Left lung (tissue), 10 donors: ENCODE data around the gene CKM. TPM values are rescaled to one million over a fixed set of nuclear protein-coding genes. Genes with fewer than 3 reads are reported as not detected.

ENCODE experiments used
- ATAC-seq: fragments of 200-7000 bp; cut with Tn5 transposase; one replicate; pipeline ENCODE4 v1.9.1; 2020; ENCODE audit warnings: moderate library complexity
- DNase-seq, 4 donors: peaks; one replicate each; pipeline ENCODE4 v3.0.0-alpha.2; 2013 to 2020
- H3K27ac ChIP-seq, 2 donors: fragments of 200-600 bp; sonication (generic) in 1 of 2; one replicate each; pipeline versions ENCODE4 v1.5.0 to v1.8.0; 2020 to 2021
- H3K27me3 ChIP-seq, 2 donors: fragments of 200-600 bp; sonication (generic) in 1 of 2; one replicate each; pipeline versions ENCODE4 v1.5.0 to v1.8.0; 2020 to 2021
- H3K36me3 ChIP-seq, 2 donors: fragments of 200-600 bp; sonication (generic) in 1 of 2; one replicate each; pipeline versions ENCODE4 v1.5.0 to v1.8.0; 2020 to 2021
- H3K4me1 ChIP-seq, 2 donors: fragments of 200-600 bp; one replicate each; pipeline ENCODE4 v1.8.0; 2021
- H3K4me3 ChIP-seq, 2 donors: fragments of 200-600 bp; sonication (generic) in 1 of 2; one replicate each; pipeline versions ENCODE4 v1.5.0 to v1.8.0; 2020 to 2021; ENCODE audit warnings: mild to moderate bottlenecking in 1 of 2
- H3K9me3 ChIP-seq, 2 donors: fragments of 200-600 bp; sonication (generic) in 1 of 2; one replicate each; pipeline versions ENCODE4 v1.5.0 to v1.8.0; 2020 to 2021
- intact Hi-C, 2 donors: fragments of 100-400 bp; cut with DNase I; formaldehyde crosslinking; loops; one replicate each; pipeline versions ENCODE4 v1.11.2 to v1.14.2; 2022
- polyA plus RNA-seq, 6 donors: library from polyadenylated mRNA; unstranded; fragments of 120-200 nt; gene quantifications; one replicate each; pipeline ENCODE4 v1.2.1, GENCODE V29; 2013; ENCODE audit not compliant: insufficient read length in 6 of 6
- total RNA-seq, 2 donors: library from RNA; stranded (reverse); fragmentation: NEBNext Ultra II Directional; extraction: Animal tissue kit (Norgen Biotek cat#: 25700); gene quantifications; one replicate each; pipeline ENCODE4 v1.2.1, GENCODE V29; 2021
- TF ChIP-seq, protein P1 (sequence below), 2 donors: fragments of 200-600 bp; sonication (generic) in 1 of 2; IDR thresholded peaks; one replicate each; pipeline versions ENCODE4 v1.5.0 to v1.8.0; 2021; ENCODE audit warnings: antibody characterized with exemption in 2 of 2
- donor health status: DM: no; HTN: yes; CAD: no.
- donor health status: DM: no; HTN: no; CAD: no.

The CKM gene
- total and polyA plus RNA-seq, 8 donors = 0.20 to 1.7 (median 0.38) TPM

- TF ChIP-seq, protein P1, sequence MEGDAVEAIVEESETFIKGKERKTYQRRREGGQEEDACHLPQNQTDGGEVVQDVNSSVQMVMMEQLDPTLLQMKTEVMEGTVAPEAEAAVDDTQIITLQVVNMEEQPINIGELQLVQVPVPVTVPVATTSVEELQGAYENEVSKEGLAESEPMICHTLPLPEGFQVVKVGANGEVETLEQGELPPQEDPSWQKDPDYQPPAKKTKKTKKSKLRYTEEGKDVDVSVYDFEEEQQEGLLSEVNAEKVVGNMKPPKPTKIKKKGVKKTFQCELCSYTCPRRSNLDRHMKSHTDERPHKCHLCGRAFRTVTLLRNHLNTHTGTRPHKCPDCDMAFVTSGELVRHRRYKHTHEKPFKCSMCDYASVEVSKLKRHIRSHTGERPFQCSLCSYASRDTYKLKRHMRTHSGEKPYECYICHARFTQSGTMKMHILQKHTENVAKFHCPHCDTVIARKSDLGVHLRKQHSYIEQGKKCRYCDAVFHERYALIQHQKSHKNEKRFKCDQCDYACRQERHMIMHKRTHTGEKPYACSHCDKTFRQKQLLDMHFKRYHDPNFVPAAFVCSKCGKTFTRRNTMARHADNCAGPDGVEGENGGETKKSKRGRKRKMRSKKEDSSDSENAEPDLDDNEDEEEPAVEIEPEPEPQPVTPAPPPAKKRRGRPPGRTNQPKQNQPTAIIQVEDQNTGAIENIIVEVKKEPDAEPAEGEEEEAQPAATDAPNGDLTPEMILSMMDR (IDR thresholded peaks at IDR 0.05) = no peak
- Histone ChIP-seq H3K27me3 (no peaks in the 10 kb centered on the region), H3K4me1 (no peaks in the 10 kb centered on the region), H3K4me3 (no peak overlapping the region), H3K36me3 (peaks cover 0 to 84% of the 10 kb centered on the region in 2 donors), H3K9me3 (no peaks in the 10 kb centered on the region), H3K27ac (no peak overlapping the region)
- DNase-seq = no peak
- ATAC-seq = no peak
- intact Hi-C loops = loop anchor here in 1 of 2 donors (10.0 kb wide), 1 partner anchor 160 kb away; no protein-coding TSS in a partner anchor
Measured at GRCh38 chr19:45354241-45354842, 31.7 kb upstream of the CKM start.

GRCh38 chr19:45352914-45353796 lies 30.5 kb upstream of the CKM start:
- H3K27ac ChIP-seq = no peak overlapping the region
- no peaks in the 10 kb centered on the region for H3K4me1 ChIP-seq
- TF ChIP-seq, protein P1 (IDR thresholded peaks at IDR 0.05) = no peak
- ATAC-seq (no peak), DNase-seq (no peak)
- H3K36me3 ChIP-seq = peaks cover 0 to 73% of the 10 kb centered on the region in 2 donors
- H3K4me3 ChIP-seq = no peak overlapping the region
- peaks cover 0 to 5% of the 10 kb centered on the region in 2 donors for H3K27me3 ChIP-seq
- H3K9me3 ChIP-seq = no peaks in the 10 kb centered on the region
- intact Hi-C loops = loop anchor here in 1 of 2 donors (10.0 kb wide), 1 partner anchor 158 kb away; no protein-coding TSS in a partner anchor

GRCh38 chr19:45352471-45352870 lies 29.8 kb upstream of the CKM start:
- Histone ChIP-seq H3K27ac (no peak overlapping the region), H3K36me3 (peaks cover 0 to 71% of the 10 kb centered on the region in 2 donors), H3K27me3 (peaks cover 0 to 11% of the 10 kb centered on the region in 2 donors), H3K9me3 (no peaks in the 10 kb centered on the region), H3K4me3 (no peak overlapping the region), H3K4me1 (no peaks in the 10 kb centered on the region)
- DNase-seq (no peak), ATAC-seq (no peak)
- TF ChIP-seq, protein P1 (IDR thresholded peaks at IDR 0.05) = no peak
- intact Hi-C loops = loop anchor here in 1 of 2 donors (10.0 kb wide), 1 partner anchor 158 kb away; no protein-coding TSS in a partner anchor

GRCh38 chr19:45352062-45352461 lies 29.4 kb upstream of the CKM start:
- intact Hi-C loops = loop anchor here in 1 of 2 donors (10.0 kb wide), 1 partner anchor 157 kb away; no protein-coding TSS in a partner anchor
- TF ChIP-seq, protein P1 (IDR thresholded peaks at IDR 0.05) = no peak
- Histone ChIP-seq H3K36me3 (peaks cover 0 to 67% of the 10 kb centered on the region in 2 donors), H3K4me1 (no peaks in the 10 kb centered on the region), H3K27me3 (peaks cover 0 to 15% of the 10 kb centered on the region in 2 donors), H3K27ac (no peak overlapping the region), H3K4me3 (no peak overlapping the region), H3K9me3 (no peaks in the 10 kb centered on the region)
- ATAC-seq (no peak), DNase-seq (no peak)
